Stimulated activated CD4-positive, alpha-beta T cell treated with anti-CD3 and anti-CD28 coated beads, Interleukin-1b, Interleukin-23, amount 100 ng/mL, for 24 hours (primary cell): ENCODE results near the gene C1QB.

Source experiments
- DNase-seq, 4 experiments: peaks; one replicate each; pipeline ENCODE4 v3.0.0-alpha.2; 2020; ENCODE audit warnings: low read depth in 4 of 4, low spot score in 1 of 4

C1QB gene

DNA sequence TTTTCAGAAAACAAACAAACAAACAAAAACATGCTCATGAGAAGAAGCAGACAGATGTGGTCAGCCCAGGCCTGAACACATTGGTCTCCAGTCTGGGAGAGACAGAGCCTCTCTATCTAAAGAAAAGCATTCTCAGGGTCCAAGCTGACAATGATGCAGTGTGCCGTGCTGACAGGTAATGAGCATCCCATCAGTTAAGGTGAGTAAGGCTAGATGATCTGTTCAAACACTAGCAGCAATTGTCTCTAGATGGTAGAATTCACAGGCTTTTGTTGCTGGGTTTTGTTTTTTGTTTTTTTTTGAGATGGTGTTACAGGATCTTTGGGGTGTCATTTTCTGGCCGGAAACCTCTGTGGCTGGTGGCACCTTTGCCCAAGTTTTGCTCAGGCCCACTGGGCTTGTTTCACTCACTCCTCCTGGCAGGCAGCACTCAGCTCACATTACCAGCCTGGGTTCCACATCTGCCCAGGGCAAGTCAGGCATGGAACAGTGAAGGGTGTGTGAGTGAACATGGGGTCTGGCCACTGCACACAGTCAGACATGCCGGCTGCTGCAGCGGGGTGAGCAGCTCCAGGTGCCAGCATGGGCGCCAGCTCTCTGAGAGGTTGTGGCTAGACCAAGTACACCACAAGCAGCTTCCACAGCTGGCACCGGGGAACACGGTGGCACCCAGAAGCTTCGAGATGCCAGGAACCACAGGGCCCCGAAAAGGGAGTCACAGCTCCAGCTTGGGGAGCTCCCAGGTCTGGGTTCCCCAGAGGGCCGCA is 19.2 kb upstream of the C1QB start:
- no peak for DNase-seq

DNA sequence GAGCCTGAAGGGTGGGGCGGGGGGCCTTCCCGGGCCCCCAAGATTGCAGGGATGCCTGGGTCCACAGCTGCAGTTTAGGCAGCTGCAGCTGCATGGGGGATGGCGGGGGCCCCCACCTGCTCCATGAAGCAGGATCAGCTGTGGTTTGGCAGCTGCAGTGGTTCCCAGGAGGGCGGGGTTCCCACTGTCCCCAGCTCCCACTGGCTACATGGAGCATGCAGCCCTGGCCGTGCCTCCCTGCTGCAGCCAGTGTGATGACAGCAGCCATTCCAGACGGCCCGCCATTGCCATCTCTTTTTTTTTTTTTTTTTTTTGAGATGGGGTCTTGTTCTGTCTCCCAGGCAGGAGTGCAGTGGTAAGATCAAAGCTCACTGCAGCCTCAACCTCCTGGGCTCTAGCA is 17.6 kb upstream of the C1QB start:
- no peak for DNase-seq

DNA sequence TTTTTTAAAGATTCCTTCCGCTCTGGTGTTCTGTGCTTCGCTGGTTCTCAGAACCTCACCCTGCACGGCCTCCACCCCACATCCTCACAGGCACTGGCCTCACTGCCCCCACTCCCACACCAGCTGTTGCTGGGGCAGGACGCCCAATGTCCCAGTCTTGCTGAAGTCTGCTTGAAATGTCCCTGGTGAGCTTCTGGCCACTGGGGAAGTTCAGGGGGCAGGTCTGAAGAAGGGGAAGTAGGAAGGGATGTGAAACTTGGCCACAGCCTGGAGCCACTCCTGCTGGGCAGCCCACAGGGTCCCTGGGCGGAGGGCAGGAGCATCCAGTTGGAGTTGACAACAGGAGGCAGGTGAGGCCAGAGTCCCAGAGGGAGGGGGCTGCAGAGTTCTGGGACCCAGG is 16.7 kb upstream of the C1QB start, which contains the start of gene C1QA:
C1QA (plus strand) TSS at position 276 of the 400 bp plus-strand sequence. CDS start 989 bp downstream, outside the sequence.
- no peak for DNase-seq

DNA sequence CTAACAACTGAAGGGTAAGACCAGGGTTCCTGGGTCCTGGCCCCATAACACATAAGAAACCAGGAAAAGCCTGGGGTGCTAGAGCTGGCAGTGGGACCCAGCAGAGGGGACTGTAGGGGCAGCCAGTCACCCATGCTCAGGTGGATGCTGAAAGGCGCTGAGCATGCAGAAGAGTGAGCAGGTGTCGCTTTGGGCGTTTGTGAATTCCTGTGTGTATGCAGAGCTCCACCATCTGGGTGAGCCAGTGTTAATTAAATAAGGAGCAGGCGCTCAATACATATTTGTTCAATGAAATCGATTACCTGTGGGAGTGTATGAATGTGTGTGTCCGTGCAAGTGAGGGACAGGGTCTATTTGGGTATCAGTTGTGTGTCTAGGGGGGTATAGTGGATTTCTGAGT is 16.1 kb upstream of the C1QB start:
- no peak for DNase-seq

DNA sequence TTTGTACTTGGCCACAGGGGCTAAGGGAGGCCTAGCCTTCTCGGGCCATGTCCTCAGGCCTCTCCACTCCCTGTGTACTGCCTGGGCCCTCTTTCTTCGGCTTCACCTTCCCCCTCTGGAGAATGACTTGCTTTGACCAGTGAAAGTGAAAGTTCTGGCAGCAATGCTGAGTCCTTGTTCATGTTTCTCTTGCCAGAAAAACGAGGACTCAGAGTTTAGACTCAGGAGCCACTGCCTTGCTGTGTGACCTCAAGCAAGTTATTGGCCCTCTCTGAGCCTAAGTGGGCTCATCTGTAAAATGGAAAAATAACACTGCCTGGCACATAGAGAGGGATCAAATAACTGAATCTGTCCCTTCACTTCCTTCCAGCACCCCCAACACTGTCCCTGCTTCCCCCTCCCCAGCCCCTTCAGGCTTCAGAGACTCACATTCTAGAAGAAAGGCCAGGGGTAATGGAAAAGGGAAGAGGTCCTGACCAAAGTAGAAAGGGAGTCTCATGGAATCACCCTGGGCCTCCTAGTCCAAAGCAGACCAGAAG is 15.1 kb upstream of the C1QB start:
- no peak for DNase-seq

DNA sequence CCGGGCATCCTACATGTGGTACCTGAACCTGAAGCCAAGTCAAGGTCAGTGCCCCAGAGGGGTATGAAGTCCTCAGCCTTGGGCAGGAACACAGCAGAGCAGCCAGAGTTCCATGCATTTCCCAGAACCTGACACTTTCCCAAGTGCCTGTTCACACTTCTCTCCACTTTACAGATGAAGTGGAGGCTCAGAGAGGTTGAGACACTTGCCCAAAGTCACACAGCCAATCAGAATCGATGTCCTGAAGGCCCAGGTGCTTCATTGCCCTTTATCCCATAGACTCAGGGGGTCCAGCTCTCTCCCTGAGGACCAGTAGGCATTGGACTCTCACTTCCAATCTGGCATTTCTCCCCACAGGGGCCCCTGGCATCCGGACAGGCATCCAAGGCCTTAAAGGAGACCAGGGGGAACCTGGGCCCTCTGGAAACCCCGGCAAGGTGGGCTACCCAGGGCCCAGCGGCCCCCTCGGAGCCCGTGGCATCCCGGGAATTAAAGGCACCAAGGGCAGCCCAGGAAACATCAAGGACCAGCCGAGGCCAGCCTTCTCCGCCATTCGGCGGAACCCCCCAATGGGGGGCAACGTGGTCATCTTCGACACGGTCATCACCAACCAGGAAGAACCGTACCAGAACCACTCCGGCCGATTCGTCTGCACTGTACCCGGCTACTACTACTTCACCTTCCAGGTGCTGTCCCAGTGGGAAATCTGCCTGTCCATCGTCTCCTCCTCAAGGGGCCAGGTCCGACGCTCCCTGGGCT is 14.4 kb upstream of the C1QB start:
- DNase-seq = no peak

DNA sequence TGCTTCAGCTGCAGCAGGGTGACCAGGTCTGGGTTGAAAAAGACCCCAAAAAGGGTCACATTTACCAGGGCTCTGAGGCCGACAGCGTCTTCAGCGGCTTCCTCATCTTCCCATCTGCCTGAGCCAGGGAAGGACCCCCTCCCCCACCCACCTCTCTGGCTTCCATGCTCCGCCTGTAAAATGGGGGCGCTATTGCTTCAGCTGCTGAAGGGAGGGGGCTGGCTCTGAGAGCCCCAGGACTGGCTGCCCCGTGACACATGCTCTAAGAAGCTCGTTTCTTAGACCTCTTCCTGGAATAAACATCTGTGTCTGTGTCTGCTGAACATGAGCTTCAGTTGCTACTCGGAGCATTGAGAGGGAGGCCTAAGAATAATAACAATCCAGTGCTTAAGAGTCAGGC is 13.8 kb upstream of the C1QB start:
- no peak for DNase-seq

DNA sequence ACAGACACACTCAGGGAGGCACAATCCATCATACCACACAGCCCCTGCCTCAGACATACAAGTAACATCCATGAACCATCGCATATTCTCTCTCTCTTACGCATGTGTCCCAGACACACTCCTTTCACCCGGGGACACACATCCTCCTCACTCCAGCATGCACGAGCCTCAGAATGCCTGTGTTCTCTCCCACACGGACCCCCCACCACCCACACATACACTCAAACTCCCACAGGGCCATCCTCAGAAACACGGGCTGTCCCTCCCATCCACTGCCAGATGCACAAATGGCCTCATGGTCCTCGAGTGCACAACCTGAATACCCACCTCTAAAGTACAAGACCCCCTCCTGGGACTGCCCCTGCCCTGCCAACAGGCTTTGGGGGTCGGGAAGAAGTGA is 11.8 kb upstream of the C1QB start:
- no peak for DNase-seq

DNA sequence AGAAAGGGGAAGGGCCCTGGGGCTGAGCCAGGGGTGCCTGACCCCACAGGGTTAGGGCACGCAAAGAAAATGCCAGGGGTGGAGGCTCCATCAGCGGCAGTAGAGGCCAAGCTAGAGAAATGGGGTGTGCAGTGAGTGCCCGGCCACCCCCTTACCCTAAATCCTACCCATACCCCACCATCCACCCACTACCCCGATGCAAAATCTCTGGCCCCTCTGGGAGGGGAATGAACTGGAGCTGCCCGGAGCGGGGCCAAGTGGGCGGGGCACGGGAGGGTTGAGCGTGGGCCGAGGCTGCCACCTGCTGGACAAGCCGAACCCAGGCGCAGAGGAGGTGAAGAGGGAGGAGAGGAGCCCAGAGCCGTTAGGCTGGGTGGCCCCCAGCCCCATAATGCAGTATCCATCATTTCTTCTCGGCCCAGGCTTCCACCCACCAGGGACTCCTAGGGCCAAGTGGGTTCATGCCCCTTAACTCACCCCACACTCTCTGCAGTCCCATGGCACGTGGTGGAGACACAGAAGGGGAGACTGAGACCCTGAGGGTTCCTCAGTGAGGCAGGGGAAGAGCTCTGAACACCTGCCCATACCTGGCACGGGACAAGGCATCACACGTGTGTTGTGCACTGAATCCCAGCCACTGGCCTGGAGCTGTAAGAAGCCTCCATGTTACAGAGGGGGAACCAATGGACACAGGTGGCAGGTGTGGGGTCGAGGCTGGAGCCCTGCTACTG is 11.0 kb upstream of the C1QB start:
- peak; percentile 45 to 63 (median 56) for DNase-seq

DNA sequence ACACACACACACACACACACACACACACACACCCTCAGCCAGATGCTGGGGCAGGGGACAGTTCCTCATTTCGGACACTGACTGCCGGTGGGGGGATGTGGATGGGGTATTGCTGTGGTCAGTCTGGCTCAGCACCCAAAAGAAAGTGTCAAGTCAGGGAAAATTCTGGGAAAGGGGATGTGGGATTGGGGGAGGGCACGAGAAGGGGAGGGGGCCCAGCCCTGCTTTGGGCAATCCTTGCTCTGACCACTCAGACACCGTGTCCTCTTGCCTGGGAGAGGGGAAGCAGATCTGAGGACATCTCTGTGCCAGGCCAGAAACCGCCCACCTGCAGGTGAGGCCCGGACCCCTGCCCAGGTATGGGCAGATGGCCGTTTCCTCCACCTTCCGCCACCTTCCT is 9.7 kb upstream of the C1QB start, which contains the start of gene C1QC:
C1QC (plus strand) TSS at position 253 of the 400 bp plus-strand sequence. CDS start 391 bp downstream, outside the sequence.
- DNase-seq = no peak

DNA sequence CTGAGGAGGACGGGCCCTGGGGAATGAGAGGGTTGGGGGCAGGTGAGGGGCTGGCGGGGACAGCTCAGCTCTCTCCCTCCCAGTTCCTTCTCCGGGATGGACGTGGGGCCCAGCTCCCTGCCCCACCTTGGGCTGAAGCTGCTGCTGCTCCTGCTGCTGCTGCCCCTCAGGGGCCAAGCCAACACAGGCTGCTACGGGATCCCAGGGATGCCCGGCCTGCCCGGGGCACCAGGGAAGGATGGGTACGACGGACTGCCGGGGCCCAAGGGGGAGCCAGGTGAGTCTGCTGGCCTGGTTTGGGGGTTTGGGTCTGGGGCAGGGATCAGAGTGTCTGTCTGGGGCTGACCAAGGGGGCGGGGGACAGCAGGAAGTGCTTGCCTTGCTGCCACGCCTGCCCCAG is 9.1 kb upstream of the C1QB start:
- no peak for DNase-seq

DNA sequence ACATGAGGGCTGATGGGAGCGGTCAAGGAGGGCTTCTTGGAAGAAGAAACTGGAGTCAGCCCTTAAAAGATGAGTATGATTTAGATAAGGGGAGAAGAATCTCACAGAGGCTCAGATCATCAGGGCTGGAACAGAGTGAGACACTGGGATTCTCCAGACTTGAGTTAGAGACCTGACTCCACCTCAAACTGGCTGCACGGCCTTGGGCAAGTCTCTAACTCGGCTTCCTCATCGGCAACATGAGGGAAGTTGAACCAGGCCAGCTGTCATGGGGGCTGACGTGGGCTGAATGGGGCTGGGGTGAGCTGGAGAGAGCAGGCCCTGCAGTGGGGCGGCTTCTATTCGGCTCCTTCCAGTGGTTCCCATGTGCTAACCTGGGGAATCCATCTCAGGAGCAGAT is 7.1 kb upstream of the C1QB start:
- no peak for DNase-seq

DNA sequence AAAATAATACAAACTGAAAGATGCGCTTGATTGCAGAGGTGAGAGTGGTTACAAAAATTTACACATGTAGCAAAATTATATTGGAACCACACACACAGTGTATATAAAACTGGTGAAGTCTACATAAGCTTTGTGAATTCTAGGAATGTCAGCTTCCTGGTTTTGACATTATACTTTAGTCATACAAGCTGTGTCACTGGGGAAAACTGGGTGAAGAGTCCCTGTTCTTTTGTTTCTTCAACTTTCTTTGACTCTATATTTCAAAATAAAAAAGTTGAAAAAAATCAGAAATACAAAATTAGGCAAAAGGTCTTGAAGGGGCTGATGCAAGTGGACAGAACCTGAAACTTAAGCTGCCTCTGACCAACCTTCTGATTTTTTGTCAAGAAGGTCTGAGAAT is 6.7 kb upstream of the C1QB start:
- no peak for DNase-seq

DNA sequence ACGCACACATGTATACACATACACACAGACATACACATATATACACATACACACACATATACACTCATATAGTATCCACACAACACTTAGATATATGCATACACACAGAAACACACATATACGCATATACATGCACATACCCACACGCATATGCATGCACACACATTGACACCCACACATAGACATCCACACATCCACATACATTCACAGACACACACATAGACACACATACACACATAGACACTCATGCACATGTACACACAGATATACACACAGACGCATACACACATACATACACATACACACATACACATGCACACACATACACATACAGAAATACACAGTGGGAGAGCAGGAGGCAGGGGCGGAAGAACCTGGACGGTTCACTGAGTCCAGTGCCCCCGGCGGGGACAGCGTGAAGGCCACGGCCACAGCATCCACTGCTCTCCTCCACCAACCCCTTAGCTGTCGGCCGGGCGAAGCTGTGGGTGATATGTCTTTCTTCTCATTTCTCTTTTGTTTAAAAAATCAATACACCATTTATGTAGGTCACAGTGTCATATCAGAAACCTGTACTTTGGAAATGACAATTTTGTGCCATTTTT is 2.8 kb upstream of the C1QB start:
- no peak for DNase-seq

DNA sequence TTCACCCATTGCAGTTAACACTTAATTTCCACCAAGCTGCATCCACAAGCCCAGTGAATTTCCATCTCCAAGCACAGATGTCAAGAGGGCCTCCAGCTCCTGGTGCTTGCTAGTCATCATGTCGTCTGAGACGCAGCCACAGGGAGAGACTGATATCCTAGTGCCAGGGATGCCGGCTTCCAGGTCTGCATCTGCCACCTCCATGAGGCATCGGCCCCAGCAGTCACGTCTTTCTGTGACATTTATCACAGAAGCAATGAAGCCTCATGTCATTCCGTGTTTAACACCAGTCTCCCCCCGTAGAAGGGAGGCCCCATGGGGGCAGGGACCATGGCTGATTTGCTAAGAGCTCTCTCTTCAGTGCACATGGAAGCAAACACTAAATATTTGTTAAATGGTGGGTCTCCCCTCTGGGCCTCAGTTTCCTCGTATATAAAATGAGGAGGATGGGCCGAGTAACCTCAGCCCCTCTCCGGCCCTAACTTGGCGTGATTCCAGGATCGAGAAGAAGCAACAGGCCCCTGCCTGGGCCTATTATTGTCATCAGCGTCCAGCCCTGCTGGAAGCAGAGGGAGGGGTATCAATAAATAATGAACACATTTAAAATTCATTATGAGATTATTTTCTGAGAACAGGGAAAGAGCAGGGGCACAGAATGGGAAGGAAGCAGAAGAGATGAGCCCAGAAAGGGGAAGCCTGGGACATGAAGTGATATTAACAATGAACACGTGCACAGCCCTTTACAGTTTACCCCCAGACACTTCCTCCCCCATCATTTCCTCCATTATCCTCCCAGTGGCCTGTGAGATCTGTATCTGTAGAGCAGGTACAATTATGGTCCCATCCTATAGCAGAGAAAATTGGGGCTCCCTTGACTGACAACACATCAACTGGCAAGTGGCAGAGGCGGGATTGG is 837 bp upstream of the C1QB start:
- DNase-seq = no peak

DNA sequence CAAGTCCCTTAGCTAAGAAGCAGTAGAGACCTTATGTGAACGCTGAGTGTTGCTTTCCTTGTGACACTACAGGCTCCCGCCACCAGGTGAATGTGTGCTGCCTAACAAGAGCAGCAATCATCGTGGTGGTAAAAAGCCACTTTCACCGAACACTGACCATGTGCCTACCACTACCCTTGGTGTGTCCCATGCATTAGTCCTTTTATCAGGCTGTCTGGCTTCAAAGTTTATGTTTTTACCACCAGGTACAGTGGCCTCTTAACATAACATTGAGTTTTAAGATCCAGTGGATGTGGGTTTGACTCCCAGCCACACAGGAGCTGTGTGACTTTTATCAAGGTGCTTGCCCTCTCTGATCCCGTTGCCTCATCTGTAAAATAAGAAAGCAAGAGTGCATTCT is 1.7 kb downstream of the C1QB start:
- DNase-seq = no peak

DNA sequence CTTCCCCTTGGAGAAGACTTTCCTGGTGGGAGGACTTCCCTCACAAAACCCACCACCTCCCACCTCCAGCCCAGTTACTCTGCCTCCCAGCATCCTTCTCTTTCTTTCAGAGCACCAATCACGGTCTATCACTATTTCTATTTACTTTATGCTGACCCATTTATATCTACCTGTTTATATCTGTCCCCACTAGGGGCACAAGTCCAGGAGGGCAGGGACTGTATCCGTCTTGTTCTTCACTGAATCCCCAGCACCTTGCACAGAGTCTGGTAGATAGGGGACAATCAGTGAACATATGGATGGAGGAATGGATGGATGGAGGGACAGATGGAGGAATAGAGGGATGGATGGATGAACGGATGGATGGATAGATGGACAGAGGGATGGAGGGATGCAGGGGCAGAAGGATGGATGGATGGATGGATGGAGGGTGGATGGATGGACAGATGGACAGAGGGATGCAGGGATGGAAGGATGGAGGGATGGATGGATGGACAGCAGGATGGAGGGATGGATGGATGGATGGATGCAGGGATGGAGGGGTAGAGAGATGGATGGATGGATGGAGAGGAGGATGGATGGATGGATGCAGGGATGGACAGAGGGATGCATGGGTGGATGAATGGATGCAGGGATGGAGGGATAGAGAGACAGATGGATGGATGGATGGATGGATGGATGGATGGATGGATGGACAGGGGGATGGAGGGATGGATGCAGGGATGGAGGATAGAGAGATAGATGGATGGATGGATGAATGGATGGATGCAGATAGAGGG is 5.5 kb downstream of the C1QB start:
- DNase-seq = no peak

DNA sequence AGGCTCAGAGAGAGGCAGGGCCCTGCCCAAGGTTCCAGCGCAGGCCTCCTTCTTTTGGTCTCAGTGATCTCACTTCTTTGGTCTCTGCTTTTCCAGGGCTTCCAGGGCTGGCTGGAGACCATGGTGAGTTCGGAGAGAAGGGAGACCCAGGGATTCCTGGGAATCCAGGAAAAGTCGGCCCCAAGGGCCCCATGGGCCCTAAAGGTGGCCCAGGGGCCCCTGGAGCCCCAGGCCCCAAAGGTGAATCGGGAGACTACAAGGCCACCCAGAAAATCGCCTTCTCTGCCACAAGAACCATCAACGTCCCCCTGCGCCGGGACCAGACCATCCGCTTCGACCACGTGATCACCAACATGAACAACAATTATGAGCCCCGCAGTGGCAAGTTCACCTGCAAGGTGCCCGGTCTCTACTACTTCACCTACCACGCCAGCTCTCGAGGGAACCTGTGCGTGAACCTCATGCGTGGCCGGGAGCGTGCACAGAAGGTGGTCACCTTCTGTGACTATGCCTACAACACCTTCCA is 7.7 kb downstream of the C1QB start:
- no peak for DNase-seq

DNA sequence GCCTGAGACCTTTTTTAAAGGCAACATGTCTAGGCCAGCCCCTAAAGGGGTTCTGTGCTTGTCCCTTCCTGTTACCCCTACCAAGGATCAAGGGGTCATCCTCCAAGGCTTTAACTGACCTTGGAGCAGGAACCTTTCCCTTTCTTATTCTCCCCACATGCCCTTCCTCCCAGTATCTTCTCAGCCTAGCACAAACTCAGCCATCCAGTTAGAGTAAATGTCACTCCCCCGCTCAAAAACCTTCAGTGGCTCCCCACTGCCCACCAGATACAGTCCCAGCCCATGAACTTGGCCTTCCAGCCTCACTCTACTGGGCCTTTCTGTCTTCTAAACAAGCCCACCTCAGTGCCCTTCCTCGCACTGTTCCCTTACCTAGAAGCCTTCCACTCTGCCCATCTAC is 8.8 kb downstream of the C1QB start:
- DNase-seq = no peak
